Hepatocyte (in vitro differentiated cells): ENCODE data around the gene PRR3.

Experiments used
- EZH2 ChIP-seq: fragments of 200-600 bp; sonication (generic); IDR thresholded peaks from 2 replicates; pipeline ENCODE4 v1.6.1; 2016; ENCODE audit warnings: antibody characterized with exemption, mild to moderate bottlenecking, borderline replicate concordance
- EZH2phosphoT487 ChIP-seq: fragments of 200-600 bp; sonication (generic); IDR thresholded peaks from one replicate; pipeline ENCODE4 v1.6.1; 2018; ENCODE audit warnings: antibody characterized with exemption, mild to moderate bottlenecking, low read depth, moderate library complexity; ENCODE audit not compliant: unreplicated experiment, severe bottlenecking
- TF ChIP-seq, protein P1 (sequence below): fragments of 200-600 bp; sonication (generic); IDR thresholded peaks from 2 replicates; pipeline ENCODE4 v1.5.1; 2016; ENCODE audit warnings: antibody characterized with exemption, mild to moderate bottlenecking; ENCODE audit not compliant: poor library complexity

GRCh38 chr6:30508890-30509736, 48.0 kb upstream of the PRR3 start:
- TF ChIP-seq, protein P1, sequence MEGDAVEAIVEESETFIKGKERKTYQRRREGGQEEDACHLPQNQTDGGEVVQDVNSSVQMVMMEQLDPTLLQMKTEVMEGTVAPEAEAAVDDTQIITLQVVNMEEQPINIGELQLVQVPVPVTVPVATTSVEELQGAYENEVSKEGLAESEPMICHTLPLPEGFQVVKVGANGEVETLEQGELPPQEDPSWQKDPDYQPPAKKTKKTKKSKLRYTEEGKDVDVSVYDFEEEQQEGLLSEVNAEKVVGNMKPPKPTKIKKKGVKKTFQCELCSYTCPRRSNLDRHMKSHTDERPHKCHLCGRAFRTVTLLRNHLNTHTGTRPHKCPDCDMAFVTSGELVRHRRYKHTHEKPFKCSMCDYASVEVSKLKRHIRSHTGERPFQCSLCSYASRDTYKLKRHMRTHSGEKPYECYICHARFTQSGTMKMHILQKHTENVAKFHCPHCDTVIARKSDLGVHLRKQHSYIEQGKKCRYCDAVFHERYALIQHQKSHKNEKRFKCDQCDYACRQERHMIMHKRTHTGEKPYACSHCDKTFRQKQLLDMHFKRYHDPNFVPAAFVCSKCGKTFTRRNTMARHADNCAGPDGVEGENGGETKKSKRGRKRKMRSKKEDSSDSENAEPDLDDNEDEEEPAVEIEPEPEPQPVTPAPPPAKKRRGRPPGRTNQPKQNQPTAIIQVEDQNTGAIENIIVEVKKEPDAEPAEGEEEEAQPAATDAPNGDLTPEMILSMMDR: no peak
- TF ChIP-seq EZH2 (no peak), EZH2phosphoT487 (no peak)
